ENCODE measurements around the gene DDX31. TPM values are rescaled to one million over a fixed set of nuclear protein-coding genes. Genes with fewer than 3 reads are reported as not detected.

Gene DDX31
- total RNA-seq, 1 experiment from 2014 or later = 14.6 TPM

GRCh38 chr9:132594412-132594811 lies 75.4 kb downstream of the DDX31 start:
- CTCF ChIA-PET = no interaction called here
- no peaks in the 10 kb centered on the region for H3K4me1 ChIP-seq (ENCODE audit: insufficient read depth, low read length)
- no TSS peak for BruUV-seq (replicated peaks)
- H2AFZ ChIP-seq (ENCODE audit: low read length) = no peak overlapping the region
- no peak overlapping the region for H3K9ac ChIP-seq (ENCODE audit: low read length)
- TF ChIP-seq EZH2 (IDR thresholded peaks at IDR 0.05; ENCODE audit: low read length, unreplicated experiment) (no peak), EZH2phosphoT487 (IDR thresholded peaks at IDR 0.05; ENCODE audit: borderline replicate concordance, low read length) (no peak), CTCF (conservative IDR thresholded peaks at IDR 0.05; ENCODE audit: low read depth, low read length) (no peak)
- DNase-seq = no peak
- H3K9me3 ChIP-seq (ENCODE audit: low read length) = no peaks in the 10 kb centered on the region
- peaks cover 4% of the 10 kb centered on the region; the same call in 1 of the 2 replicates for H3K36me3 ChIP-seq (ENCODE audit: low read depth, low read length)
- H3K79me2 ChIP-seq (ENCODE audit: low read length) = no peaks in the 10 kb centered on the region
- H4K20me1 ChIP-seq (ENCODE audit: low read length) = no peaks in the 10 kb centered on the region
- no peak for ATAC-seq
- H3K27me3 ChIP-seq (ENCODE audit: low read length) = no peaks in the 10 kb centered on the region
- no peak overlapping the region for H3K4me2 ChIP-seq (ENCODE audit: low read length)
- no peak overlapping the region for H3K27ac ChIP-seq (ENCODE audit: low read length)
- intact Hi-C loops (cut with micrococcal nuclease) = no loop called here
- H3K9me2 ChIP-seq (replicated peaks; ENCODE audit: low read length) = no peaks in the 10 kb centered on the region
- POLR2A ChIA-PET (ENCODE audit: unreplicated experiment) = no interaction called here
- H3K4me3 ChIP-seq (ENCODE audit: low read length) = no peak overlapping the region
- no peaks in the 10 kb centered on the region for H3F3A ChIP-seq (ENCODE audit: low read length, unreplicated experiment)

- ChIA-PET CTCF (no interaction called here), POLR2A (ENCODE audit: unreplicated experiment) (no interaction called here)
- Histone ChIP-seq H3K9me3 (ENCODE audit: low read length) (no peaks in the 10 kb centered on the region), H3K36me3 (ENCODE audit: low read depth, low read length) (peaks cover 4% of the 10 kb centered on the region; the same call in 1 of the 2 replicates), H3K4me1 (ENCODE audit: insufficient read depth, low read length) (no peaks in the 10 kb centered on the region), H2AFZ (ENCODE audit: low read length) (no peak overlapping the region), H3K79me2 (ENCODE audit: low read length) (no peaks in the 10 kb centered on the region), H3K9me2 (replicated peaks; ENCODE audit: low read length) (no peaks in the 10 kb centered on the region), H3K4me2 (ENCODE audit: low read length) (no peak overlapping the region), H3K4me3 (ENCODE audit: low read length) (no peak overlapping the region), H4K20me1 (ENCODE audit: low read length) (no peaks in the 10 kb centered on the region), H3K9ac (ENCODE audit: low read length) (no peak overlapping the region), H3K27me3 (ENCODE audit: low read length) (no peaks in the 10 kb centered on the region), H3F3A (ENCODE audit: low read length, unreplicated experiment) (no peaks in the 10 kb centered on the region), H3K27ac (ENCODE audit: low read length) (no peak overlapping the region)
- intact Hi-C loops (cut with micrococcal nuclease) = no loop called here
- BruUV-seq (replicated peaks) = no TSS peak
- TF ChIP-seq EZH2phosphoT487 (IDR thresholded peaks at IDR 0.05; ENCODE audit: borderline replicate concordance, low read length) (no peak), CTCF (conservative IDR thresholded peaks at IDR 0.05; ENCODE audit: low read depth, low read length) (no peak), EZH2 (IDR thresholded peaks at IDR 0.05; ENCODE audit: low read length, unreplicated experiment) (no peak)
- ATAC-seq (no peak), DNase-seq (no peak)
Observed at GRCh38 chr9:132592451-132592850, 77.3 kb downstream of the DDX31 start.

- Histone ChIP-seq H3K9ac (ENCODE audit: low read length) (no peak overlapping the region), H3K36me3 (ENCODE audit: low read depth, low read length) (peaks cover 4% of the 10 kb centered on the region; the same call in 1 of the 2 replicates), H3K27me3 (ENCODE audit: low read length) (no peaks in the 10 kb centered on the region), H3F3A (ENCODE audit: low read length, unreplicated experiment) (no peaks in the 10 kb centered on the region), H3K4me1 (ENCODE audit: insufficient read depth, low read length) (no peaks in the 10 kb centered on the region), H3K4me2 (ENCODE audit: low read length) (no peak overlapping the region), H4K20me1 (ENCODE audit: low read length) (no peaks in the 10 kb centered on the region), H2AFZ (ENCODE audit: low read length) (no peak overlapping the region), H3K79me2 (ENCODE audit: low read length) (no peaks in the 10 kb centered on the region), H3K4me3 (ENCODE audit: low read length) (no peak overlapping the region), H3K27ac (ENCODE audit: low read length) (no peak overlapping the region), H3K9me2 (replicated peaks; ENCODE audit: low read length) (no peaks in the 10 kb centered on the region), H3K9me3 (ENCODE audit: low read length) (no peaks in the 10 kb centered on the region)
- intact Hi-C loops (cut with micrococcal nuclease) = no loop called here
- DNase-seq (no peak), ATAC-seq (no peak)
- TF ChIP-seq CTCF (conservative IDR thresholded peaks at IDR 0.05; ENCODE audit: low read depth, low read length) (no peak), EZH2 (IDR thresholded peaks at IDR 0.05; ENCODE audit: low read length, unreplicated experiment) (no peak), EZH2phosphoT487 (IDR thresholded peaks at IDR 0.05; ENCODE audit: borderline replicate concordance, low read length) (no peak)
- no TSS peak for BruUV-seq (replicated peaks)
- POLR2A ChIA-PET (ENCODE audit: unreplicated experiment) = no interaction called here
- CTCF ChIA-PET = no interaction called here
Observed at GRCh38 chr9:132591751-132592314, 78.0 kb downstream of the DDX31 start.
